ENCODE data around the gene DCUN1D2. TPM values are rescaled to one million over a fixed set of nuclear protein-coding genes. Genes with fewer than 3 reads are reported as not detected.

DCUN1D2 gene
- total and polyA plus RNA-seq, 10 of the 15 experiments (the other 5 are each of a cell fraction or from before 2014, with no cell fraction given), result 2.5 to 23.6 (median 9.3) TPM

- no peak for TF ChIP-seq BCL11A (IDR thresholded peaks at IDR 0.05; ENCODE audit: low read depth, low read length)
- TF ChIP-seq POU2F2 (IDR thresholded peaks at IDR 0.05; ENCODE audit: borderline replicate concordance, low read depth, low read length), result no peak
- TF ChIP-seq ZNF207 (IDR thresholded peaks at IDR 0.05; ENCODE audit: borderline replicate concordance), result no peak
- no peak for TF ChIP-seq SUZ12 (IDR thresholded peaks at IDR 0.05; ENCODE audit: unreplicated experiment)
- TF ChIP-seq ZBTB40 (IDR thresholded peaks at IDR 0.05; ENCODE audit: borderline replicate concordance), result no peak
- no peak for TF ChIP-seq RB1 (IDR thresholded peaks at IDR 0.05; ENCODE audit: borderline replicate concordance)
- TF ChIP-seq WRNIP1 (IDR thresholded peaks at IDR 0.05; ENCODE audit: borderline replicate concordance, low read depth, low read length), result no peak
- no peak for TF ChIP-seq BCL3 (IDR thresholded peaks at IDR 0.05; ENCODE audit: borderline replicate concordance, insufficient read depth, low read depth, low read length, poor library complexity, severe bottlenecking)
- TF ChIP-seq ZZZ3 (IDR thresholded peaks at IDR 0.05; ENCODE audit: control insufficient read depth, insufficient read length, low read depth), result no peak
- no peak for TF ChIP-seq NR2C1 (IDR thresholded peaks at IDR 0.05)
- TF ChIP-seq YBX1 (IDR thresholded peaks at IDR 0.05), result no peak
- no peak for TF ChIP-seq PAX5 (IDR thresholded peaks at IDR 0.05; ENCODE audit: borderline replicate concordance, low read depth, low read length)
- no peak for TF ChIP-seq MEF2A (IDR thresholded peaks at IDR 0.05; ENCODE audit: insufficient read depth, low read depth, low read length)
- no peak for TF ChIP-seq FOS (IDR thresholded peaks at IDR 0.05; ENCODE audit: borderline replicate concordance, extremely low read depth, insufficient read length)
- TF ChIP-seq KAT2A (conservative IDR thresholded peaks at IDR 0.05; ENCODE audit: control insufficient read depth, low read depth, low read length), result no peak
- CTCF ChIA-PET, result no interaction called here
- FAIRE-seq (no peak), DNase-seq (ENCODE audit: low read depth, low spot score) (no peak), ATAC-seq (no peak)
- Histone ChIP-seq H3K9ac (ENCODE audit: control insufficient read depth, insufficient read depth, low read length) (no peak overlapping the region), H3K4me1 (ENCODE audit: control insufficient read depth, insufficient read depth, low read length) (no peaks in the 10 kb centered on the region), H3K9me3 (replicated peaks; ENCODE audit: control insufficient read depth, insufficient read depth, low read length) (no peaks in the 10 kb centered on the region), H3K79me2 (ENCODE audit: control insufficient read depth, insufficient read depth, low read length) (no peaks in the 10 kb centered on the region), H3K27me3 (replicated peaks in 1 of 2; ENCODE audit: control insufficient read depth in 2 of 2, insufficient read depth in 2 of 2, low read length in 1 of 2) (no peaks in the 10 kb centered on the region), H2AFZ (ENCODE audit: control insufficient read depth, low read depth, low read length) (no peak overlapping the region), H3K36me3 (ENCODE audit: control insufficient read depth in 2 of 2, insufficient read depth in 2 of 2, low read length in 1 of 2) (peaks cover 1 to 4% of the 10 kb centered on the region in 2 experiments), H3K4me2 (ENCODE audit: control insufficient read depth, insufficient read depth) (no peak overlapping the region), H3K4me3 (no peak overlapping the region), H4K20me1 (ENCODE audit: control insufficient read depth, insufficient read depth) (no peaks in the 10 kb centered on the region), H3K27ac (ENCODE audit: control insufficient read depth, insufficient read depth) (no peak overlapping the region)
- POLR2A ChIA-PET, result no interaction called here
- RAD21 ChIA-PET (ENCODE audit: unreplicated experiment), result no interaction called here
- SMC1A ChIA-PET (ENCODE audit: uncharacterized antibody, unreplicated experiment), result no interaction called here
- intact Hi-C loops (cut with micrococcal nuclease; ENCODE audit: unreplicated experiment) (no loop called here), in situ Hi-C loops (cut with MboI) (no loop called here)
- WGBS (ENCODE audit: insufficient coverage, insufficient replicate concordance, low lambda C conversion rate, missing lambda C conversion rate), result 100% methylated on average over 5 of the region's 5 CpGs
- BruUV-seq (replicated peaks), result no TSS peak
Measured at GRCh38 chr13:113514847-113515246, 24.3 kb upstream of the DCUN1D2 start.
